ENCODE results near the gene TIPARP. TPM values are rescaled to one million over a fixed set of nuclear protein-coding genes. Genes with fewer than 3 reads are reported as not detected.

The TIPARP gene
- total and polyA plus RNA-seq, 2 of the 8 experiments (the other 6 are each of a cell fraction or from before 2014, with no cell fraction given) = 1.6 to 5.8 TPM

DNA sequence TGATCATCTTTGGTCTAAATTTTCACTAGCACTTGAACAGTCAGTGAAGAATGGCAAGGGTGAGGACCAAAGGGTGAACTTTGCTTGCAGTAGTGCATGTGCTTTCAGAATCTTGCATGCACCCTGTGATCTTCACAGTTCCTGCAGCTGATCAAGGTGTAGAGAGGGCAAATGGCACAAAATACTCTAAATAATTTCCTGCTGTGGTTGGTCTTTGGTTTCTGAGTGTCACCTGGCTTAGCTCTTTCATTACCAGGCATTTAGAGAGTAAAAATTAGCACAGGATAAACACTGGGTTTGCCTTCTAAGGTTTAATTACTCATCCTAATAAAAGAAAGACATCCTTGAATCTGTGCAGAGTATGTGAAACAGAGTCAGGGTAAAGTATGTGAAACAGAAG is 11.4 kb downstream of the TIPARP start:
- ChIA-PET POLR2A (ENCODE audit: partially characterized antibody) (interaction anchor here (0.6 to 1.0 kb wide), 2 partner anchors 11 to 128 kb away, joined by 3 read pairs; partner anchors contain the start of gene TIPARP), CTCF (ENCODE audit: partially characterized antibody) (interaction anchor here (1.3 to 1.5 kb wide), 3 partner anchors 9 to 391 kb away, joined by 3 to 5 read pairs (median 3); partner anchors contain the start of gene TIPARP)
- Histone ChIP-seq H3K27ac (ENCODE audit: low read depth, low read length) (no peak overlapping the region), H3K36me3 (ENCODE audit: control insufficient read depth in 2 of 4, insufficient read depth in 4 of 4, low read length in 3 of 4) (no peaks in the 10 kb centered on the region), H3K9me3 (ENCODE audit: insufficient read depth in 2 of 2, low read depth in 1 of 2, low read length in 1 of 2) (no peaks in the 10 kb centered on the region), H3K4me2 (ENCODE audit: insufficient read depth in 1 of 2, low read depth in 2 of 2, low read length in 2 of 2) (no peak overlapping the region), H3K27me3 (replicated peaks in 1 of 4; ENCODE audit: control insufficient read depth in 3 of 4, extremely low read depth in 1 of 4, insufficient read depth in 3 of 4, low read length in 3 of 4) (no peaks in the 10 kb centered on the region), H2BK120ac (replicated peaks; ENCODE audit: low read depth, low read length) (no peak overlapping the region), H3K4me3 (ENCODE audit: extremely low read depth in 1 of 4, insufficient read depth in 2 of 4, low read depth in 3 of 4, low read length in 4 of 4) (no peak overlapping the region), H3K23ac (ENCODE audit: insufficient read length) (no peak overlapping the region), H4K91ac (replicated peaks; ENCODE audit: insufficient read length, low read length) (no peak overlapping the region), H3K23me2 (ENCODE audit: low read depth, low read length) (no peaks in the 10 kb centered on the region), H3K4ac (replicated peaks; ENCODE audit: insufficient read length, low read depth, low read length) (no peak overlapping the region), H3K79me2 (ENCODE audit: control insufficient read depth in 1 of 2, insufficient read depth in 2 of 2, low read length in 2 of 2) (peaks cover 0 to 35% of the 10 kb centered on the region in 2 experiments; a peak in 2 of 4 replicates), H2BK15ac (ENCODE audit: low read length) (no peak overlapping the region), H2BK20ac (ENCODE audit: low read length) (no peak overlapping the region), H3K14ac (ENCODE audit: insufficient read length) (no peak overlapping the region), H4K20me1 (replicated peaks in 1 of 2; ENCODE audit: control insufficient read depth in 1 of 2, insufficient read depth in 2 of 2, low read length in 2 of 2) (no peaks in the 10 kb centered on the region), H3K18ac (ENCODE audit: extremely low read depth, low read length) (no peak overlapping the region), H3K56ac (replicated peaks; ENCODE audit: insufficient read length, low read depth, low read length) (no peak overlapping the region), H3K79me1 (ENCODE audit: low read depth, low read length) (peaks cover 4% of the 10 kb centered on the region; the same call in 1 of the 2 replicates), H2AK5ac (ENCODE audit: low read depth, low read length) (no peak overlapping the region), H4K8ac (ENCODE audit: extremely low read depth, insufficient read depth, low read length) (no peak overlapping the region), H3K9ac (replicated peaks in 1 of 4; ENCODE audit: extremely low read depth in 1 of 4, low read depth in 3 of 4, low read length in 3 of 4) (no peak overlapping the region), H4K5ac (ENCODE audit: insufficient read length, low read depth, low read length) (no peak overlapping the region), H2AFZ (ENCODE audit: low read length) (no peak overlapping the region), H3K4me1 (replicated peaks in 1 of 4; ENCODE audit: control insufficient read depth in 3 of 4, insufficient read depth in 4 of 4, low read length in 3 of 4) (peaks cover 0 to 3% (median 0%) of the 10 kb centered on the region in 4 experiments; a peak in 1 of 7 replicates), H2BK12ac (ENCODE audit: low read depth, low read length) (no peak overlapping the region), H2BK5ac (ENCODE audit: low read depth, low read length) (no peak overlapping the region)
- FAIRE-seq = no peak
- TF ChIP-seq JUND (IDR thresholded peaks at IDR 0.05; ENCODE audit: low read length) (no peak), CEBPB (IDR thresholded peaks at IDR 0.05; ENCODE audit: low read depth, low read length) (no peak)
- DNase-seq (ENCODE audit: low read depth in 1 of 2, low spot score in 2 of 2) = no peak
